HepG2 (cell line): ENCODE results near the gene NOL4L. TPM values are rescaled to one million over a fixed set of nuclear protein-coding genes. Genes with fewer than 3 reads are reported as not detected.

Experiments
- ATAD3A ChIP-seq: sonication (generic); formaldehyde crosslinking; IDR thresholded peaks from 2 replicates; pipeline ENCODE4 v1.4.0; 2020; ENCODE audit warnings: missing genetic modification reagents
- GATAD1 ChIP-seq: IDR thresholded peaks from 2 replicates; pipeline ENCODE4 v1.6.1; 2016; ENCODE audit warnings: missing genetic modification reagents, missing compliant biosample characterization
- HCFC1 ChIP-seq: fragments of 150-350 bp; IDR thresholded peaks from 2 replicates; pipeline ENCODE4 v1.6.1; 2014; ENCODE audit warnings: low read depth, low read length
- KMT2B ChIP-seq: IDR thresholded peaks from 2 replicates; pipeline ENCODE4 v1.6.1; 2016; ENCODE audit warnings: missing genetic modification reagents, missing compliant biosample characterization
- MTF2 ChIP-seq: sonication (generic); formaldehyde crosslinking; IDR thresholded peaks from 2 replicates; pipeline ENCODE4 v1.5.0; 2020; ENCODE audit warnings: missing genetic modification reagents, borderline replicate concordance
- NR2F1 ChIP-seq, 2 experiments: fragments of 450-650 bp in 1 of 2; formaldehyde crosslinking in 1 of 2; IDR thresholded peaks; 2 replicates each; pipeline versions ENCODE4 v1.5.0 to v1.6.1; 2016 to 2020; ENCODE audit warnings: mild to moderate bottlenecking in 1 of 2, missing compliant biosample characterization in 1 of 2, missing genetic modification reagents in 1 of 2, moderate library complexity in 1 of 2
- PATZ1 ChIP-seq: sonication (generic); formaldehyde crosslinking; IDR thresholded peaks from 2 replicates; pipeline ENCODE4 v1.4.0; 2020; ENCODE audit warnings: missing genetic modification reagents
- PLSCR1 ChIP-seq: sonication (generic); formaldehyde crosslinking; IDR thresholded peaks from 2 replicates; pipeline ENCODE4 v1.5.0; 2020; ENCODE audit warnings: missing genetic modification reagents, mild to moderate bottlenecking, borderline replicate concordance
- SRF ChIP-seq: IDR thresholded peaks from 2 replicates; pipeline ENCODE4 v1.6.1; 2011; ENCODE audit warnings: mild to moderate bottlenecking, low read depth, low read length, moderate library complexity
- TBX3 ChIP-seq: fragments of 450-650 bp; IDR thresholded peaks from 2 replicates; pipeline ENCODE4 v1.6.1; 2017; ENCODE audit warnings: antibody characterized with exemption, mild to moderate bottlenecking, inconsistent platforms, borderline replicate concordance
- ZMYM3 ChIP-seq: sonication (generic); formaldehyde crosslinking; IDR thresholded peaks from 2 replicates; pipeline ENCODE4 v1.5.1; 2020; ENCODE audit warnings: mild to moderate bottlenecking, missing genetic modification reagents
- ZNF160 ChIP-seq: sonication (generic); formaldehyde crosslinking; IDR thresholded peaks from 2 replicates; pipeline ENCODE4 v1.8.0; 2022; ENCODE audit warnings: mild to moderate bottlenecking, inconsistent platforms, missing genetic modification reagents
- ZNF414 ChIP-seq: sonication (generic); formaldehyde crosslinking; IDR thresholded peaks from 2 replicates; pipeline ENCODE4 v1.5.0; 2020; ENCODE audit warnings: missing genetic modification reagents
- ZNF431 ChIP-seq: sonication (generic); formaldehyde crosslinking; IDR thresholded peaks from 2 replicates; pipeline ENCODE4 v1.9.0; 2022; ENCODE audit warnings: missing genetic modification reagents, low read depth, mild to moderate bottlenecking, borderline replicate concordance
- ZNF569 ChIP-seq: sonication (generic); formaldehyde crosslinking; IDR thresholded peaks from 2 replicates; pipeline ENCODE4 v1.5.0; 2020; ENCODE audit warnings: mild to moderate bottlenecking, missing genetic modification reagents, moderate library complexity, borderline replicate concordance
- ZNF879 ChIP-seq: sonication (generic); formaldehyde crosslinking; IDR thresholded peaks from 2 replicates; pipeline ENCODE4 v1.8.1; 2023; ENCODE audit warnings: missing genetic modification reagents
- polyA plus RNA-seq, 8 experiments: library from polyadenylated mRNA; depleted of rRNA in 3 of 8; stranded (reverse) in 7 of 8; unstranded in 1 of 8; fragments of >200 nt; fragmentation: Illumina TruSeq in 4 of 8; extraction: Trizol in 4 of 8; gene quantifications; 2 replicates each; pipeline versions ENCODE4 v1.2.1 to v1.2.3, GENCODE V29; 2011 to 2016; ENCODE audit warnings: low read depth in 4 of 8, missing spikeins in 1 of 8, mixed read lengths in 1 of 8; ENCODE audit not compliant: insufficient read depth in 1 of 8
- total RNA-seq, 5 experiments: library from RNA; depleted of rRNA; stranded (reverse); fragments of >200 nt; fragmentation: Illumina TruSeq; extraction: Trizol; gene quantifications; 2 replicates each; pipeline ENCODE4 v1.2.3, GENCODE V29; 2016; ENCODE audit warnings: low read depth in 1 of 5
- TF ChIP-seq, protein P1 (sequence below): sonication (generic); formaldehyde crosslinking; IDR thresholded peaks from 2 replicates; pipeline ENCODE4 v1.4.0; 2020; ENCODE audit warnings: missing genetic modification reagents, borderline replicate concordance

Gene NOL4L
- total and polyA plus RNA-seq, 2 of the 13 experiments (the other 11 are each of a cell fraction or from before 2014, with no cell fraction given), result 16.6 to 35.4 TPM

GRCh38 chr20:32544893-32545840 lies 40.0 kb downstream of the NOL4L start (continued):
- TF ChIP-seq, protein P1, sequence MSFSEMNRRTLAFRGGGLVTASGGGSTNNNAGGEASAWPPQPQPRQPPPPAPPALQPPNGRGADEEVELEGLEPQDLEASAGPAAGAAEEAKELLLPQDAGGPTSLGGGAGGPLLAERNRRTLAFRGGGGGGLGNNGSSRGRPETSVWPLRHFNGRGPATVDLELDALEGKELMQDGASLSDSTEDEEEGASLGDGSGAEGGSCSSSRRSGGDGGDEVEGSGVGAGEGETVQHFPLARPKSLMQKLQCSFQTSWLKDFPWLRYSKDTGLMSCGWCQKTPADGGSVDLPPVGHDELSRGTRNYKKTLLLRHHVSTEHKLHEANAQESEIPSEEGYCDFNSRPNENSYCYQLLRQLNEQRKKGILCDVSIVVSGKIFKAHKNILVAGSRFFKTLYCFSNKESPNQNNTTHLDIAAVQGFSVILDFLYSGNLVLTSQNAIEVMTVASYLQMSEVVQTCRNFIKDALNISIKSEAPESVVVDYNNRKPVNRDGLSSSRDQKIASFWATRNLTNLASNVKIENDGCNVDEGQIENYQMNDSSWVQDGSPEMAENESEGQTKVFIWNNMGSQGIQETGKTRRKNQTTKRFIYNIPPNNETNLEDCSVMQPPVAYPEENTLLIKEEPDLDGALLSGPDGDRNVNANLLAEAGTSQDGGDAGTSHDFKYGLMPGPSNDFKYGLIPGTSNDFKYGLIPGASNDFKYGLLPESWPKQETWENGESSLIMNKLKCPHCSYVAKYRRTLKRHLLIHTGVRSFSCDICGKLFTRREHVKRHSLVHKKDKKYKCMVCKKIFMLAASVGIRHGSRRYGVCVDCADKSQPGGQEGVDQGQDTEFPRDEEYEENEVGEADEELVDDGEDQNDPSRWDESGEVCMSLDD, result no peak; the same call in 1 of the 2 replicates
- no peak for TF ChIP-seq HCFC1
- TF ChIP-seq GATAD1 (CRISPR knock-in tag), result peak; percentile 81
- TF ChIP-seq SRF, result 0 out of 2 replicates have a peak, but pooled peaks have one; percentile 8
- TF ChIP-seq ZMYM3 (CRISPR knock-in tag), result peak; percentile 97
- no peak; the same call in 1 of the 2 replicates for TF ChIP-seq ZNF160 (CRISPR knock-in tag)
- TF ChIP-seq PATZ1 (CRISPR knock-in tag), result peak; percentile 98
- TF ChIP-seq ZNF879 (CRISPR knock-in tag), result no peak
- TF ChIP-seq KMT2B, result peak; percentile 60
- TF ChIP-seq MTF2 (CRISPR knock-in tag), result no peak
- no peak for TF ChIP-seq PLSCR1 (CRISPR knock-in tag)
- TF ChIP-seq ATAD3A (CRISPR knock-in tag), result no peak
- peak; percentile 97 for TF ChIP-seq ZNF431
- peak; percentile 87; the same call in 1 of the 2 replicates for TF ChIP-seq ZNF414 (CRISPR knock-in tag)
- peak; percentile 88 for TF ChIP-seq TBX3
- TF ChIP-seq NR2F1 (CRISPR knock-in tag; IDR thresholded peaks at IDR 0.05), result peak; percentile 99
- TF ChIP-seq ZNF569, result 0 out of 2 replicates have a peak, but pooled peaks have one; percentile 41
